ENCODE results near the gene EFNA2.

Gene EFNA2

GRCh38 chr19:1284293-1284978, 1.2 kb upstream of the EFNA2 start:
- DNase-seq (ENCODE audit: low spot score): no peak

DNA sequence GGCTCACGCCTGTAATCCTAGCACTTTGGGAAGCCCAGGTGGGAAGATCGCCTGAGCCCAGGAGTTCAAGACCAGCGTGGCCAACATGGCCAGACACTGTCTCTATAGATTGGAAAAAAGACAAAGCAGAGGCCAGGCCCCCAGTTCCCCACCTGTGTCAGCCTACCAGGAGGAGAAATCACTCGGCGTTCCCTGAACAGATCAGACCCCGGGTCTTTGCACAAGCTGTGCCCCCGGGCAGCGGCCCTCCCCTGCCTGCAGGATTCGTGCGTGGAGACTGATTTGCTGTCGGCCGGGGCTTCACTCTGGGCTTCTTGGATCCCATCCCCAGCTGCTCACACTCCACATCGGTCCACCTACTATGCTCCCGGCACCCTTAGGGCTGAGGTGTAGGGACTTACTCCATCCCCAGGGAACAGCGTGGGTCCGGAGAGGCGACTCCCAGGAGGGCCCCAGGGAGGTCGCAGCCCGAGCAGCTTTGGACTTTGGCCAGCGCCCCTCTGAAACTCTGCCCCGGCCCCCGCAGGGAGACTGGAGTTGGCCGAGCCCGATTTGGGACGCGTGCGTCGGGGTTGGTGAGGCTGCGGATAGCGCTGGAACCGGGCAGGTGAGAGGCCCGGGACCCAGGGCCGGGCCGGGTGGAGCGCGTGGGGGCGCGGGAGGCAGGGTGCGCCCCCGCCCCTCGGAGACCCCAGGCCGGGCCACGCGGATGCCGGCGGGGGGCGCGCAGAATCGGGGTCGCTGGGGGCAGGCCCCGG, 515 bp upstream of the EFNA2 start:
- DNase-seq (ENCODE audit: low spot score): no peak

GRCh38 chr19:1286487-1287353, 1.0 kb downstream of the EFNA2 start:
- DNase-seq (ENCODE audit: low spot score): no peak

GRCh38 chr19:1287354-1288225, 1.9 kb downstream of the EFNA2 start:
- DNase-seq (ENCODE audit: low spot score): no peak

GRCh38 chr19:1288226-1288612, 2.5 kb downstream of the EFNA2 start:
- no peak for DNase-seq (ENCODE audit: low spot score)

DNA sequence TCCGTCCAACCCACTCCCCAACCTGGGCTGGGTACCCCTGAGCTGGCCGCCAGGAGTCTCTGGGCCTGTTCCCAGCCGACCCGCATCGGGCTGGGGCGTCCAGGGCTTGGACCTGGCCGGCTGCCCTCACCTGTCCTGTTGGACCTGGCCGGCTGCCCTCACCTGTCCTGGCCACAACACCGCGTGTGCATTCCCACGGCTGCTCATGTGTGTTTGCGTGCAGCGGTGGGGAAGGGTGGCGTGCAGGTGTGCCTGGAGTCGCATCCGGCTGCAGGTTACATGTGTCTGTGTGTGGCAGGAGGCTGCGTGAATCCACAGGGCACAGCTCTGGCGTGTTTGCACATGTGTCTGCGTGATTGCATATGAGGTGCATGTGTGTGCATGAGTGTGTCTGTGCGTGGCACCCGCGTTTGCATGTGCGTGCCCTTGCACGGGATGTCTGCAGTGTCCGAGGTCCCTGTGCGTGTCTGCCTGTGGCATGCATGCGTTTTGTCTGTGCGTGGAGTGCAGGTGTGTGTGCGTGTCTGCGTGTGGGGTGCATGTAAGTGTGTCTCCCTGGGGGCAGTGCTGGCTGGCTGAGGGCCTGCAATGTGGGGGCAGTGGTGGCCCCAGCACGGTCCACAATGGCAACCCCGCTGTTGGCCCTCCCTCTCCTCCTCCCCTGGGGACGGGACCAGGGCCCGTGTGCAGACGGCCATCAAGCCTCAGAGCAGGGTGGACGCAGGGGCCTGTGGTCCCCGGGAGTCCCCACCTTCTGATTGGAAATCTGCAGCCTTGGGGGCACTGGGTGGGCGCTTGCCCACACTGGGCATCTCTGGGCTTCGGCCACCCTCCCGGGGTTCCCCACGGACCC, 3.4 kb downstream of the EFNA2 start:
- DNase-seq (ENCODE audit: low spot score): no peak

- no peak for DNase-seq (ENCODE audit: low spot score)
Measured at GRCh38 chr19:1289686-1290025, 4.0 kb downstream of the EFNA2 start.

DNA sequence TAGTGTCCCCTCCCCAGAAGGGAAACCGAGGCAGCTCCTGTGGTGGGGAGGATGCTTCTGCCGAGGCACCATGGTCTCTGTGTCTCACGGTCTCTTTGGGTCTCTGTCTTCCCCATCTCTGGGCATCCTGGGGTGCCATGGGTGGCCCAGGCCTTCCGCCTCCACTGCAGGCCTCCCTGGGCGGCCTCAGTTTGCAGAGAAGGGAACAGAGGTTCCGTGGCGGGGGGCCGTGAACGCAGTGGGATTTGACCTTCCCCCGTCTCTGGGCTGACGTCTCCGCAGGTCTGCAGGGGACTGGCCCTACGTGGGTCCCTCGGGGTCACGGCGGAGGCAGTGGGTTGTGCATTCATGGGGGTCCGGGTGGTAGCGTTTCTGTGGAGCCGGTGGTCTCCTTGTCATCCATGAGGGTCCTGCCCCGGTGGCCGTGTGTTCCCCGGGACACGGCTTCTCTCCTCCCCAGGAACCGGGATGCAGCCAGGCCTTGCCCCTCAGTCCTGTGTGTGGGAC, 4.6 kb downstream of the EFNA2 start:
- no peak for DNase-seq (ENCODE audit: low spot score)

- DNase-seq (ENCODE audit: low spot score): no peak
Measured at GRCh38 chr19:1290703-1291651, 5.3 kb downstream of the EFNA2 start.

DNA sequence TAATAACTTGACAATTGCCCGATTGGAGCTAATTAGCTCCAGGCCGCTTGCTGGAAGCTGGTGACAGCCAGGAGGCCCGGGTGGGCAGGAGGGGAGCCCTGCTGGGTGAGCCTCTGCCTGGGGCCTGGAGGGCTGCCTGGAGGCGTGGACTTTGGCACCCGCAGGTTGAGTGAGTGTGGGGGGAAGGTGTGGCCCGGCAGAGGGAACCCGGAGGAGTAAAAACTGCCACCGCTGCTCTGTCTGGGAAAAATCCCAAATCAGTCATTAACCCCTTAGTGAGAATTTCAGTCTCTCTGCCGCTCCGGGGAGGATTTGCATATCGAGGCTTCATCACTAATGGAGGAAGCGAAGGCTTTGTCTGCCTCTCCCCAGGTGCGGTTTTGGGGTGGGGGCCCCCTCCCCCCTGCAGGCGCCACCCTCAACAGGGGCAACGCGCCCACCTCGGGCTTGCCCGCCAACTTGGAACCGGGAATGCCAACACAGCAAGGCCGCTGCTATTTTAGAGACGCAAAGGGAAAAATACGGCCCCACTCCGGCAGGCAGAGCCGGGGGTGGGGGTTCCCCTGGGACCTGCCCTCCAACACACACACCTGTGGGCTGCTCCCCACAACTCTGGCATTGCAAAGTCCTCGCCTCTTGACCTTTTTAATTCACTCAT, 6.2 kb downstream of the EFNA2 start:
- DNase-seq (ENCODE audit: low spot score): no peak

DNA sequence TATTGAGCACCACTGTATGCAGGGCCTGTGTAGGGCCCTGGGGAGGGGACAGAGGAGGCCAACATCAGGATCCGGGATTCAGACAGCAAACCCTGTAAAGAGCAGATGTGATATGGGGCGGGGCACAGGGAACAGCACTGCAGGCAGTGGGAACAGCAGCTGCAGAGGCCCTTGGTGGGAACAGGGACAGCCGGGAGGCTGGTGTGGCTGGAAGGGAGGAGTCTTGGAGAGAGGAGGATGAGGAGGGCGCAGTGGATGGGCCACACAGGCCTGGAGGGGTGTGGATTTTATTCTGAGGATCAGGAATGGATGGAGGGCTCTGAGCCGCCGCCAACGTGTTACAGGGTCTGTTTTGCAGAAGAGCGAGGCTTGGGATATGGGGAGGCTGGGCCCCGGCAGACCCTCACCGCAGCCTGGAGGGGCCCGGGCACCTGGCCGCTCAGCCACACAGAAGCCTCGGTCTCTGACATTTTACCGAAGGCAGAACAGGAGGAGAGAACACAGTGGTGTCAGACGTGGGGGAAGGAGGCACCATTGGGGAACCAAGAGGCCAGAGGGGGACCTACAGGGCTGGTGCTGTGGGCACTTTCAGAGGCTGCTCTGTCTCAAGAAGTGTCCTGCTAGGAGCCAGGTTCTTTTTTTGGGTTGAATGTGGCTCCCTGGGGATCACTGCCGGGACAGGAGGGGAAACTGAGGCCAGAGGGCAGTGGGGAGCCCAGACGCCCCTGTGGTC, 6.9 kb downstream of the EFNA2 start:
- DNase-seq (ENCODE audit: low spot score): no peak

DNA sequence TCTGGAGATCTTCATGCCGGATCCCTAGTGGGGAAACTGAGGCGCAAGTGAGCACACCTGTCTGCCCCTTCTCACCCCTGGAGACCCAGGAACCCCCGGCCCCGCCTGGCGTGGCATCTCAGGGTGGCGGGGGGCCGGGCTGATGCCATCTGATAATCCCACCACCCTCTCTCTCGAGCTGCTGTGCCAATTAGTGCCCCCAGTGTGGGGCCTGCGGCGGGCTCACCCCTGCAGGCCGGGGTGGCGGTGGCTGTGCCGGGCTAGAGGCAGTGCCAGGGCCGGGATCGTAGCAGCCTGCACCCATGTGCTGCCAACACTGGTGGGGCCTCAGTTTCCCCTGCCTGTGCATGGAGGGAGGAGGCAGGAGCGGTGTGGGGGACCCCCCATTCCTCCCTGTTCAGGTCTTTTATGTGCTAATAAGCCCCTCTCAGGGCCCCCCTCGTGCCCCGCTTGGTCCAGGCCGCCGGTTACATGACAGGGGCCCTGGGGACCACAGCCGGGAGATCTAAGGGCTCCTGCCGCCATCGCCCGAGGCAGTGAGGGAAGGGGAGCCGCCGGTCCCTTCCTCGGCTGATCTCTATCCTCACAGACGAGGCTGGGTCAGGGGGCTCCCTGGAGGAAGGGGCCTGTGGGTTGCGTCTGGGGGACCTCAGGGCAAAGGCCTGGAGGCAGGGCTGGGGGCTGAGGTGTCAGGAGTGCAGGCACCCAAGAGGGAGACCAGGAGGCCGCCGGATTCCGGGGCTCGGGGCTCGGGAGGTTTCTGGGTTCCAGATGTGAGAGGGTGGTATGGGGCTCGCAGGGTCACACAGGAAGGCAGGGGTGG, 8.3 kb downstream of the EFNA2 start:
- DNase-seq (ENCODE audit: low spot score): no peak

DNA sequence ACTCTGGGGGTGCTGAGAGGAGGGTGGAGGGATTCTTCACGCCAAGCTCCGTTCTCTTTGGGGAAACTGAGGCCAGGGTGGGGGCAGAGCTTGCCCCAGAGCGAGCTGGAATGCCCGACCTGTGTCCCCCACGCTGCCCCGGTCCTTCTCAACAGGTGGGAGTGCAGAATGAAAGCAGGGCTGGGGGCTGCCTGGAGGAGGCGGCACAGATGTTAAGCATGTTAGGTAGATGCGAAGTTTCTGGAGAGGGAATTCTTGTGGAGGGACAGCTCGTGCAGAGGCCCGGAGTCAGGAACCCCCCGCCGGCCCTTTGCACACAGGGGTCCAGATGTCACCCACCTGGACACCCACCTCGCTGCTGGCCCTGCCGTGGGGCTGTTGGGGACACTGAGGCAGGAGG, 9.0 kb downstream of the EFNA2 start:
- DNase-seq (ENCODE audit: low spot score): no peak

- no peak for DNase-seq (ENCODE audit: low spot score)
Measured at GRCh38 chr19:1295169-1296012, 9.7 kb downstream of the EFNA2 start.

DNA sequence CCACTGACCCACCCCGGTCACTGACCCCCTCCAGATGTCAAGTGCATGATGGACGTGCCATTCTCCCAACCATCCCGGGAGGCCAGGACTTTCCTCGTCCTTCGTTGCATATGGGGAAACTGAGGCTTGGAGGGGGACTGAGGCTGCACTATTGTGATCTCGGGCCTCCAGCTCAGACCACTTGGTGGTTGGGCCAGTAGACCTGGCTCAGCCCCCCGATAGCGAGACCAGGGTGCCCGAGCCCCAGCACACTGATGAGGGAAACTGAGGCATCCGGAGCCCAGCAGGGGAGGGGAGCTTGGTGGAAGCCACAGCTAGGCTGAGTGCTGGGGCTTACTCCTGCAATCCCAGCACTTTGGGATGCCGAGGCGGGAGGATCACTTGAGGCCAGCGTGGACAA, 10.4 kb downstream of the EFNA2 start:
- DNase-seq (ENCODE audit: low spot score): no peak

- DNase-seq (ENCODE audit: low spot score): no peak
Measured at GRCh38 chr19:1296575-1297271, 11.1 kb downstream of the EFNA2 start.
